Smooth muscle cell (in vitro differentiated cells): ENCODE data around the gene TFIP11. TPM values are rescaled to one million over a fixed set of nuclear protein-coding genes. Genes with fewer than 3 reads are reported as not detected.

ENCODE experiments used
- DNase-seq: peaks from one replicate; lab custom pipeline; 2025; ENCODE audit not compliant: unreplicated experiment; lab: John Stamatoyannopoulos, UW
- H2AFZ ChIP-seq: fragments of 200-600 bp; sonication (generic); 2 replicates; pipeline ENCODE4 v1.6.0; 2016; ENCODE audit warnings: antibody characterized with exemption, low read depth, mild to moderate bottlenecking
- H3F3A ChIP-seq: fragments of 200-600 bp; sonication (generic); 2 replicates; pipeline ENCODE4 v1.6.0; 2017; ENCODE audit warnings: antibody characterized with exemption, low read depth
- H3K27ac ChIP-seq: fragments of 200-600 bp; sonication (generic); 2 replicates; pipeline ENCODE4 v1.5.1; 2016; ENCODE audit warnings: low read depth, mild to moderate bottlenecking
- H3K27me3 ChIP-seq: fragments of 200-600 bp; sonication (generic); 2 replicates; pipeline ENCODE4 v1.6.1; 2016; ENCODE audit warnings: low read depth, mild to moderate bottlenecking
- H3K36me3 ChIP-seq: fragments of 200-600 bp; sonication (generic); 2 replicates; pipeline ENCODE4 v1.5.1; 2016; ENCODE audit warnings: low read depth
- H3K4me1 ChIP-seq: fragments of 200-600 bp; sonication (generic); 2 replicates; pipeline ENCODE4 v1.5.1; 2016; ENCODE audit warnings: low read depth
- H3K4me2 ChIP-seq: fragments of 200-600 bp; sonication (generic); 2 replicates; pipeline ENCODE4 v1.6.0; 2016; ENCODE audit warnings: mild to moderate bottlenecking
- H3K4me3 ChIP-seq: fragments of 200-600 bp; sonication (generic); 2 replicates; pipeline ENCODE4 v1.5.1; 2016; ENCODE audit warnings: mild to moderate bottlenecking
- H3K79me2 ChIP-seq: fragments of 200-600 bp; sonication (generic); 2 replicates; pipeline ENCODE4 v1.6.0; 2016; ENCODE audit warnings: low read depth, mild to moderate bottlenecking
- H3K9ac ChIP-seq: fragments of 200-600 bp; sonication (generic); 2 replicates; pipeline ENCODE4 v1.6.0; 2016; ENCODE audit warnings: low read depth
- H3K9me3 ChIP-seq: fragments of 200-600 bp; sonication (generic); replicated peaks from 2 replicates; pipeline ENCODE4 v1.5.1; 2016; ENCODE audit warnings: low read depth
- H4K20me1 ChIP-seq: fragments of 200-600 bp; sonication (generic); 2 replicates; pipeline ENCODE4 v1.6.0; 2016; ENCODE audit warnings: low read depth
- CTCF ChIP-seq: fragments of 200-600 bp; sonication (generic); IDR thresholded peaks from 2 replicates; pipeline ENCODE4 v1.5.1; 2017; ENCODE audit warnings: borderline replicate concordance, mild to moderate bottlenecking, antibody characterized with exemption; ENCODE audit not compliant: insufficient read depth, poor library complexity, severe bottlenecking
- WGBS: methylation state at CpG from one replicate; pipeline ENCODE4 v1.1.7; 2016; ENCODE audit warnings: low lambda C conversion rate; 5-methylcytosine and 5-hydroxymethylcytosine counted together
- polyA plus RNA-seq: library from polyadenylated mRNA; unstranded; fragments of >200 nt; fragmentation: Nextera tagmentation; extraction: Ambion mirVana; gene quantifications from 2 replicates; pipeline ENCODE4 v1.2.1, GENCODE V29; 2016
- total RNA-seq: library from RNA; depleted of rRNA; stranded (reverse); fragments of >200 nt; gene quantifications from 2 replicates; pipeline ENCODE4 v1.2.3, GENCODE V29; 2014

The TFIP11 gene
- total RNA-seq, result 22.5 and 34.9 TPM in 2 replicates
- polyA plus RNA-seq, result 25.7 and 27.7 TPM in 2 replicates

- peak within 1 kb of the TSS; percentile 92 for H3K9ac ChIP-seq
- H3K4me2 ChIP-seq, result peak within 1 kb of the TSS; percentile 95
- H4K20me1 ChIP-seq, result no peaks in the 10 kb centered on the region
- H3K79me2 ChIP-seq, result peaks cover 23% of the 10 kb centered on the region
- H3K27ac ChIP-seq, result peak within 1 kb of the TSS; percentile 81
- peak; percentile 76 for DNase-seq
- no peaks in the 10 kb centered on the region for H3K27me3 ChIP-seq
- peak within 1 kb of the TSS; percentile 83 for H2AFZ ChIP-seq
- peaks cover 11% of the 10 kb centered on the region for H3K4me1 ChIP-seq
- peak within 1 kb of the TSS; percentile 82 for H3K4me3 ChIP-seq
- no peak for TF ChIP-seq CTCF
- under 1% methylated on average over 40 of the region's 40 CpGs for WGBS
- H3K36me3 ChIP-seq, result peaks cover 8% of the 10 kb centered on the region
- H3F3A ChIP-seq, result no peaks in the 10 kb centered on the region
- H3K9me3 ChIP-seq, result no peaks in the 10 kb centered on the region
These were observed at the start of gene TFIP11 for GRCh38 chr22:26512149-26512793. TFIP11 (minus strand) TSS chr22:26512473; CDS start chr22:26510272, 2,201 bp downstream.

- peaks cover 61% of the 10 kb centered on the region for H3K79me2 ChIP-seq
These were observed 49.6 kb upstream of the TFIP11 start for GRCh38 chr22:26561756-26562417.

GRCh38 chr22:26559961-26560575, 47.8 kb upstream of the TFIP11 start:
- H2AFZ ChIP-seq, result no peak overlapping the region
- no peak for DNase-seq
- no peaks in the 10 kb centered on the region for H3K36me3 ChIP-seq
- no peak for TF ChIP-seq CTCF
- peaks cover 58% of the 10 kb centered on the region for H3K79me2 ChIP-seq
- 94% methylated on average over 13 of the region's 13 CpGs for WGBS
- peaks cover 43% of the 10 kb centered on the region for H4K20me1 ChIP-seq
- no peak overlapping the region for H3K4me2 ChIP-seq
- no peak overlapping the region for H3K9ac ChIP-seq
- H3K4me1 ChIP-seq, result peaks cover 8% of the 10 kb centered on the region
- H3K9me3 ChIP-seq, result no peaks in the 10 kb centered on the region
- no peak overlapping the region for H3K4me3 ChIP-seq
- no peak overlapping the region for H3K27ac ChIP-seq
- no peaks in the 10 kb centered on the region for H3K27me3 ChIP-seq
- H3F3A ChIP-seq, result no peaks in the 10 kb centered on the region

More at GRCh38 chr22:26561756-26562417, 49.6 kb upstream of the TFIP11 start:
- DNase-seq, result no peak
- H3K27ac ChIP-seq, result no peak overlapping the region
- no peak for TF ChIP-seq CTCF
- no peaks in the 10 kb centered on the region for H3K36me3 ChIP-seq
- H4K20me1 ChIP-seq, result peaks cover 60% of the 10 kb centered on the region
- H3K27me3 ChIP-seq, result no peaks in the 10 kb centered on the region
- no peak overlapping the region for H3K4me3 ChIP-seq
- peaks cover 12% of the 10 kb centered on the region for H3K4me1 ChIP-seq
- WGBS, result 87% methylated on average over 9 of the region's 9 CpGs
- H3K4me2 ChIP-seq, result no peak overlapping the region
- H3K9me3 ChIP-seq, result no peaks in the 10 kb centered on the region
- no peaks in the 10 kb centered on the region for H3F3A ChIP-seq
- H3K9ac ChIP-seq, result no peak overlapping the region
- H2AFZ ChIP-seq, result no peak overlapping the region
